NCI-H774 (cell line): Measurements from ENCODE around the gene RTP3.

Experiments used
- DNase-seq: peaks from one replicate; lab custom pipeline; 2025; lab: John Stamatoyannopoulos, UW

The RTP3 gene

DNA sequence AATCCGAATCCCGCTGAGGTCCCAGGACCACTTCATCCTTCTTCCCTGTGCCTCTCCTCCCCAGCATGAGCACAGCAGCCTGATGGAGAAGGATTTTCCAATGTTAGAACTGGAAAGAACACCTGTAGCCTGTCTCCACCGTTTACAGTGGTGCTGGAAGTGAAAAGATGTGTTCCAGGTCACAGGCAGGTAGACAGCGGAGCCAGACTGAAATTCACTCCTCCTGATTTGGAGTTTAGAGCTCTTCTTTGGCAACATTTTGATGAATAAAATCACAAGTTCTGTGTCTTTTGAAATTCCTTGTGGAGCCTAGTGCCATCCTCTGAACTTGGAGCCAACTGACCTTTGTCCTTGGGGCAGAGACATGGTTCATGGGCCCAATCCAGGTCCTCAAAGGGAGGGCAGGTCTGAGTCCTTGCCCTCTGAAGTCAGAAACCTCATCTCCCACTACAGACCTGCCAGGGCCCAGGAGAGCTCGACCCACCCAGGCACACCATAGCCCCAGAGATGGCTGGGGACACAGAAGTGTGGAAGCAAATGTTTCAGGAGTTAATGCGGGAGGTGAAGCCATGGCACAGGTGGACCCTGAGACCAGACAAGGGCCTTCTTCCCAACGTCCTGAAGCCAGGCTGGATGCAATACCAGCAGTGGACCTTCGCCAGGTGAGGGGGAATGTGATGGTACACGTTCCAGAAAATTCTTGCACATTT lies at the start of gene RTP3:
TSS of gene RTP3 (plus strand) at position 421 of the 710 bp plus-strand sequence. CDS start at position 508, 87 bp downstream.
- DNase-seq, result no peak

DNA sequence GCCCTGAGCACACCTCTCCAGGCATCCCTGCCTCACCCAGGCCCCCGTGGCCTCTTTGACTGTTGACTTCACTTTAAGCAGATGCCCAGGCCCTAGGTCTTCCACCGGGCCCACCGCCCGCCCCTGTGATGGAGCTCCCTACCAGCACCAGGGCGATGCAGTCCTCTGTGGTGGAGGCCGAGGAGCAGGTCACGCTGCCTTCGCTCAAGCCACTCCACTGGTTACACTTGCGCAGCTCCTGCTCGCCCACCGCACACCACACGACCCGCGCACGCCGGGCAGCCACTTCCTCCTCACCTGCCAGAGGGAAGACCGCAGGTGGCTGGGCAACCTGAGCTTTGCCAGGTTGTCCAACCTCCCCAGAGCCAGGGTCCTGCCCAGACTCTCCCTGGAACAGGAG lies 49.1 kb upstream of the RTP3 start:
- no peak for DNase-seq

DNA sequence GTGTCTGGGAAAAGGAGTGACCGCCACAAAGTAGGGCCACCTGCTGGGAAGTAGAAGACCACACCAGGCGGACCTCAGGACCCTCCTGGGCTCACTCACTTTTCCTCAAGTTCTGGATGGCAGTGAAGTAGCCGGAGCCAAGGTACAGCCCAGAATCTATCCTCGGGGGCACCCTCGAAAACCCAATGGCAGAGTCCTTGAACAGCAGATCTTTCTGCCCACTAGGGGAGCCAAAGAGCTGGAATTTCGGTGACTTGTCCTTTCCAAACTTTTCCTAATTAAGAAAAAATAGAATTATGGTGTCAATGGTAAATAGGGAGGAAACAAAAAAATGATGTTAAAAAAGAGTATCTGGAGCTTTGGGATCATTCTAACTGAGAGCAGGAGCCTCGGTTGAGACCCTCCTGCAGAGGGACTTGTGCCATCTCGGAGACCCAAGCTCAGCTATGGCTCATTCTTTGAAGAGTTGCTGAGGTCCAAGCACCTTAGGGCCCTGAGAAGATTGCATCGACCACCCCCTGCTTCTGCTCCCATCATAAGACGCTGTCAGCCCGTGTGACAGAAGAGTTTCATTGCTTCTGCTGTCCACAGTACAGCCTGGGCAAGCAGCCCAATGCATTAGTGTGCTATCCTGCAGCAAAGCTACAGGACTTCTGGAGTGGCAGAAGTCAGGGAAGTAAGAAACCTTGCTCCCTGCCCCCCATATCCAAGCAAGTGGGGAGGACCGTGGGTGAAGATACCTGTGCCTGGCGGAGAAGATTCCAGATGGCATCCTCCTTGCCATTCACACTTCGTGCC lies 47.8 kb upstream of the RTP3 start:
- DNase-seq, result no peak

DNA sequence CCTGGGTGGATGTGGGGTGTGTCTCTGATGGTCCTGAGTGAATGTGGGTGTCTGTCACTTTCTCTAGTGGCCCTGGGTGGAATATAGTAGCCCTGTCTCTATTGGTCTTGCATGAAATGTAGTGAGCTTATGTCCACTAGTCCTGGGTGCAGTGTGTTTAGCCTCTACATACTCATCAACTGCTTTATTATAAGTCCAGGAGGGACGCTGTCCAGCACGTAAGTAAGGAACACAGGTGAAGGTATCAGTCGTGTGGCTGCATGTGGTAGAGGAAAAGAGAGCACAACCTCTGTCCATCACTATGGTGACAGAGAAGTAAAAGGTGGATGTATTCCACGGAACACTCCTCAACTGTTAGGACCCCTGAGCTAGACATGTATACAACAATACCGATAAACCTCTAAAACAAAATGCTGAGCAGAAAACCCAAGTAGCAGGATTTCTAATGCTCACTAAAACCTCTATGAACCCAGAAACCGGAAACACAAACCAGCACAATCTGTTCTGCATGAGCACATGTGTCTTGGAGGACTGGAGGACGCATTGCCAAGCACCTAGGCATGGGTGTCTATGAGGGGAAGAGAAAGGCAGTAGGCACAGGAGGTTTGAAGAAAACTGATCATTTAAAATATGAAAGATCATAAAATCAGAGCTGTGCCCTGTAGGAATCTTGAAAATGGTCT lies 44.1 kb upstream of the RTP3 start:
- no peak for DNase-seq

DNA sequence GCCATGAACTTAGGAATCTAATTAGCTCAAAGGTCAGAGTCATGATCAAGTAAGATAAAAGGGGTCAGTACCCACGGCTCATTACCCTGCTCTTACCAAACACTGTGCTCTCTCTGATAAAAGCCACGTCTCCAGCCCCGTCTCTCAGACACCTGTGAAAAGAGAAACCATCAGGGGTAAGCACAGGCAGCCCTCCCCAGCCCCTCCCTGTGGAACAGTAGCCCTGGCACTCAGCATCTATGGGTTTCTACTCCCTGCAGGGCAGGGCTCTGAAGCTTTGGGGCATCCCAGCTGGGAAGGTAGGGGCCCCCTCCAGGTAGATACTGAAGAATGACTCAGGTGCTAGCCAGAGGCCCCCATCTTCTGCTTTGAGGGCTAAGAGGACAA lies 43.6 kb upstream of the RTP3 start:
- no peak for DNase-seq

DNA sequence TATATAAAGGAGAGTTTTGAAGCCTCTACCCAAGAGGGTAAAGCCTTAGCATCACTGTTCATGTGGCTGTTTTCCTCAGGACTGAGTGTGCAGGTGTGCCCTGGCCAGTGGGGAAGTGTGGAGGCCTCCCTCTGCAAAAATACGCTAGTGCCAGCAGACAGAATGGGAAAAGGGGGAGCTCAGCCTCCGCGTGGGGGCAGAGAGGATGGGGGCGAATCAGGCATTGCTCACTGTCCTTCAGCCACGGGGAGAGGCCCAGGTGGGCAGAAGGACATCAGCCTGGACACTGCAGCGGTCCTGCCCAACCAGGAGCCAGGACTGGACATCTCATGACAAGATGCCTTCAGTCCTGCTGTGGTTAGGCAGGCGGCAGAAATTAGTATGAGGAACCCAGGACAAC lies 43.2 kb upstream of the RTP3 start:
- no peak for DNase-seq

DNA sequence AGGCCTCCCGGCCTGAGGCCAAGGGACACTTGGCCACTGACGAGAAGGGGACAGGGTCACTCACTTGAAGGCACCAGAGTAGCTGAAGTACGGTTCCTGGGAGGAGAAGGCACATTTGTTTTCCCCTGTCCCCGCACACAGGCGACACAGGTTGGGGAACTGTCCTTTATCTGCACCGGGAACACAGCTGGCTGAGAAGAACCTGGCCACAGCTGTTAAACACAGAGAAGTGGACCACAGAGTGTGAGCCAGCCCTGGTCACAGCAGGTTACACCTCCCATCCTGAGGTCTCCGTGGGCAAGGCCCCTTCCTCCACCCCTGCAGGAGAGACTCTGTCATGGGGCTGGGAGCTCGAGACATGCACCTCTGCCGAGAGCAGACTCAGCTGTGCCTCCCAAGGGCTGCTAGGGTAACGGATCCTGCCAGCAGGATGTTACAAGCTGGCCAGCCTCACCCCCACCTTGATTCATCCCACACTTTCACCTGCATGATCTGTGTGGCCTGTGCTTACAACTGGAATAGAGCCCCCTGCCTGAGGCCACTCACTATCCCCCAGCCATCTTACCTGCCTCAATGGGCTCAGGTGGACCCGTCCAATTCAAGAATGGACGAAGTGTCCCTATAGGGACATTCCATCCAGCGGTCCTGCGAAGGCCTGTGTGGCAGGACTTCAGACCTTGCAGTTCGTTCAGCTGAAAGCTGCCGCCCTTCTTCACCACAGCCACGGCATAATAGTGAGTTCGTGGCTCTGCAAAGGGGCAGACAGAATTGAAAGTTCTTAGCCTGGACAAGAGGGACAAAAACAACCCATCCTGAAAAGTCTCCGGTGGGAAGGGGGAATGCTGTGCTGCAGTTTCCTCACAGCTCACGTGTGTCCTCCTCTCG lies 42.3 kb upstream of the RTP3 start:
- no peak for DNase-seq

DNA sequence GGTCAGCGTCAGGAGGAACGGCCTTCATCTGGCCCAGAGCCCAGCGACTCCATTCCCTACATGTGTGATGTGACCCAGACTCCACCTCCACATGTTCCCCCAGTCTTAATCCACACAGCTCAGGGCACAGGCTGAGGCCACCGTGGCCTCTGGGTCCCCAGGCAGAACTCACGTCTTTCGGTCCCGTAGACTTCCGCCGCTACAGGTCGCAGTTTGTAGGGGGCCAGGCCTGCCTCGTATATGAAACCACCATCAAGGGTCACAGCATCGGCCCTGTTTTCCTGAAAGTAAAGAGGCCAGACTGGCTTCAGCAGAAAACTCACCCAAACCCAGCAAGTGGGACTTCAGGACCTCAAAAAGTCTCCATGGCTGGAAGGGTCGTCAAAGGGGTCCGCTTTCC lies 41.7 kb upstream of the RTP3 start:
- DNase-seq, result no peak

DNA sequence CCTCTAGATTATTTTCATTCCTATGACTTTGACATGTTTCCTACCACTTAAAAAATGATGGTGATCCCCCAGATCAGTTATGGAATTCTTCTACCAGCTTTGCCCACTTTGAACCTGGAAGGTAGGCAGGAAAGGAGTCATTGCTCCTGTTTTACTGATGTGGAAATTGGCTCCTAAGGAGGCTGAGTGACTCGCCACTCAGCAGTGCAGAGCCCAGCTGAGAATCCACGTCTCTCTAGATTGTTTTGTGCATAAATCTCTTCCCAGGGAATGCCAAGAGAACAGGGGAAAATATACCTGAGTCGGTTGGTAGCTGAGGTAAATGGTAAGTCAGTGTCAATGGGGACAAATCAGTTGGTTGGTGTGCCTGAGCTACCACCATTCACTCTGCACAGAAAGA lies 37.7 kb upstream of the RTP3 start:
- DNase-seq, result no peak

DNA sequence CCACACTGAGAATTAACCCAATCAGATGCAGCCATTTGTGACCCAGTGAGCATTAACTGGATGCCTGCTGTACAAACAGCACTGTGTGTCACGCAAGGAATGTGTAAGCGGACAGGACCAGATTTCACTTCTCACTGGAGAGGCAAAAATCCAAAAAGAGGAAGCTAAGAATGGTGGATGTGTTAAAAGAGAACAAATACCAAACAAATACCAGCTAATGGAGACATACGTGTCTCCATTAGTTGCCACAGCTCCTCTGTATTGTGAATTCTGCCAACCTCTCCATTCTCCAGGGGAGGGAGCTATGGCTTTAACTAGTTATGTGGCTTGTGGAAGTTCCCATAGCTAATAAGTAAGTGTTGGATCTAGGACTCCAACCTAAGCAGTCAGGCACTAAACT lies 35.7 kb upstream of the RTP3 start:
- no peak for DNase-seq

DNA sequence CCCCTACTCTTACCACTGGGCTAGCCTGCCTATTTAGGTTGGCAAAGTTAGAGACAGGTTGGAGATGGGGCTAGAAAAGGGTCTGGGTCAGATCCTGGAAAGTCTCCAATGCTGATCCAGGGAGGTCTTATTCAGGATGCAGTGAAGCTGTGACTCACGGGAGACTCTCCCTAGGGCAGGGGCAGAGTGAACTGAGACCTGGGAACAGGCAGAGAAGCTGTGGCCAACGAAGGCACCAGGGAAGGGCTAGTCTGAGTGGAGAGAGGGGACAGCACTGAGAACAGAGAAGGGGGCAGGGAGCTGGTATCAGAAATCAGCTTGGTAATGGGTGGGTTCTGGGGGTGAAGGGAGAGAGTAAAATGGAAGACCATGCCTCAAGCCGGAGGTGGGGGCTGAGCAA lies 35.3 kb upstream of the RTP3 start:
- DNase-seq, result no peak

DNA sequence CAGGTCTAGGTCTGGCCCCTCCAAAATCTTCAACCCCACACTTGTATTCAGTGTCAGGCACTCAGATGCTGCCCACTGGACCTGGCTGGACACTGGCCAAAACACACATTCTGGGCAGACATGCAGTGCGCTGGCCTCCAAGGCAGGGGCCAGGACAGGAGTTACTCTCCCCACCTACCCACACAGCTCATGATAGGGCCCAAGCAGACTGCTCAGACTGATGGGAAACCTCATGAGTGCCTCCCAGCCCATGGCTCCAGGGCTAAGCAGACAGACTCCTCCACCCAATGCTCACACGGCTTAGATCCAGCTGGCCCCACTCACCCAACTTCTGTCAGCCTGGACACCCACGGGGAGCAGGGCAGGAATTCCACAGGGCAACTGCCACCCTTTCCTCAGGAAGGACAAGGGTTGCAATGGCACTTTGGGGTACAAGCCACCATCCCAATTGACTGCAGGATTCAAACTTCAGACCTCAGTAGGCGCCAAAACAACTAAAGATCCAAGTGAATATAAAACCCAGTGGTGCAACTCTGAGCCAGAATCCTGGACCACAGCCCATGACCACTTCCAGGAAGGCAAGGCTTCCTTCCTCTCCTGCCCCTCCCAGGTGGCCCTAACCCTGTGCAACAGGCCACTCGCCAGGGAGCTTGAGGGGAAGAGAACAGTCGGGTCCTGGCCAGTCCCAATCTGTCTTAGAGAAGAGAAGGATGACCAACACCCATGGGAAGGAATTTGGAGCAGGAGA lies 34.5 kb upstream of the RTP3 start:
- no peak for DNase-seq

DNA sequence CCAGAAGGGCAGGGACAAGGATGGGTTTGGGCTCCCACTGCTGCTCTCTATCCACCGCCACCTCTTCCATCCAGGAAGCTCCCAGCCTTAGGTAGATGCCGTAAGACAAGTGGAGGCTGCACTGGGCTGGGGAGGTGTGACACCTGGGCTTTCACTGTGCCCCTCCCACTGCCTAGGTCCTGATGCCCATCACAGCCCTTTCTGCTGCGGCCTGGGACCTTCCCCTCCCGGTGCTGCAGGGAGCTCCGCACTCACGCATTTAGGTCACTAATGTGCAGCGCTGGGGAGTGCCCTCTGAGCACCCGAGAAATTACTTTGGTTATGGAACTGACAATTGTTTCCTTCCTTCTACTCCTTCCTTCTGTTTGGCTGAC lies 33.9 kb upstream of the RTP3 start:
- DNase-seq, result no peak

DNA sequence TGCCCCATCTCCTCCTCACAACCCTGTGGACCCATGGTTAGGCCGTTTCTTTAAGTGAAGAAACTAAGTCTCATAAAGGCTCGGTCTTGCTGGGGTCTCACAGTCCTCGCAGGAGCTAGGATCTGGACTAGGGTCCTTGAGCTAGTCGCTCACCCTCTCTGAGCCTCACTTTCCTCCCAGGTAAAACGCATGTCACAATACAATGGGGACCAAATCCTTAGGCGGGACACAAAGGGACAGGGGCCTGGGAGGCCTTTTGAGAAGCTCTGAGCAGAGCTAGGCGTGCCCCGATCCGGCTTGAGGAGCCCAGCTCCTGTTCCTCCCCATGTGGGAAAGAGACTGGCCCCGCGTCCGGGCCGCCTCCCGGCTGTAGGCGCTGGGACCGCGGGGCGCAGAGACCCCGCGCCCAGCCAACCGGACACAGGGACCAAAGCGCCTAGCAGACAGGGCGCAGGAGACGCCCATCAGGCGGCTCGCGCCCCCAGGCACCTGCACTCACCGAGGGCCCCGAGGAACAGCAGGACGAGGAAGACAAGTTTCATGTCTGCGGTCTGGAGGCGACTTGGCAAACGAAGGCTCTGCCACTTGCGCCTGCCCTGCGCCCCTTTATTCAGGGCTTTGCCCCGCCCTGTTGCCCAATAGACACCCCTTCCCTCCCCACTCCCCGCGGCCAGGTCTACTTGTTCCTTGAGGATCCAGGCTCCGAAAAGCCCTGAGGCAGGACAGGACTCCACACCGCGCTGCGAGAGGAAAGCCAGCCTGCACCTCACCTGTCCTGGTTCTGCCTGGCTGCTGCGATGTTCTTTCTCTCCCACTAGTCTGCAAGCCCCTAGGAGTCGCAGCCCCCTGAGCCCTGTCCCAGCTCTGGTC lies 33.2 kb upstream of the RTP3 start, which contains the start of gene LTF:
TSS of gene LTF (minus strand) at position 580 of the 870 bp plus-strand sequence. CDS start at position 542, 38 bp downstream.
- no peak for DNase-seq

DNA sequence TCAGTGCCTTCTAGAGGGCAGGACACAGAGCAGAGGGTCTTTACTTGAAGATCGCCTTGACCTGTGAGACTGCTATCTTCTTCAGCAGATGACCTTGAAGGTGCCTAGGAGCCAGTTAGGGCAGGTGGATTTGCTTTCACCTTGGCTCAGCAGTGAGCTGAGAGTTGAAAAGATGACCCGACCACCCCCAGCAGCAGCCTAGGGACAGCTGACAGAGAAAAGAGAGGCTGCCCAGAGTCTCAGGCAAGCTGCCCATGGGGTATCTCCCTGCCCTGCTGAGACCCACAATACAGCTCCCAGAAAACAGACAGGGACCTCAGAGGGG lies 32.6 kb upstream of the RTP3 start:
- no peak for DNase-seq

DNA sequence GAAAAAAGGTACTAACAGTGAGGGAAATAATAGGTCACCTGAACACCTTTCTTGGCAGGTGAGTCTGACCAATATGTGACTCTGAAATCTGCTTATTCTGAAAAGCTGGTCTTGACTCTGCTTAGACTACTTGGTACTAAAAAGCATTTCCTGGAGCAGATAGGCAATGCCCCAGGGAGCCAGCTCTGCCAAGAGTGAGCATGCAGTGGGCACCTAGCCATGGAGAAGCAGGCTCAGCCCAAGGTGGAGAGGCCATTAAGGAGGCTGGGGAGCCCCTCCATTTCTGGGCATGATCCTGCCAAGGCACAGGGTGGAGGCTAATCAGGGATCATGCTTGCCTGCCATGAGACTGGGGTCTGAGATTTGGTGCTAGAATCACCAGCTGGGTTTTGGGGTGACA lies 31.5 kb upstream of the RTP3 start:
- no peak for DNase-seq

DNA sequence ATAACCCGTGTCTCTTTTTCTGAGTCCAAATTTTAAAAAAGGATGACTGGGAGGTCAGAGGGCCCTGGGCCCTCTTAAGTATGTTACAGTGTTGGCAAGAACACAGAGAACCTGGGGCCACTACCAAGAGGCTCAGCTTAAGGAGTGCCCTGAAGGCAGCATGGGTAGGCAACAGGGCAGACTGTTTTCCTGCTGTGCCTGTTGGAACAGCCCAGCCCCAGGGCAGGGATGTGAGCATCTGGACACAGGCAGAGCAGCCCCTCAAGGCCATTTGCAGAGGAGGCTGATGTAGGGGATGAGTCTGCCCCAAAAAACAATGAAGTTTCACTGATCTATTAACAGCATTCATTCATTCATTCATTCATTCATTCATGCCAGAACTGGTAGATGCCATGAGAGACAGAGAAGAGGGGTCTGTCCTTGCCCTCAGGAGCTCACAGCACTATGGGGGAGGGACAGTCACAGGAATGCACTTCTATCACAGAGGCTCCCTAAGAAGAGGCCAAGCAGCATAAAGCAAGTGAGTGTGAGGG lies 30.8 kb upstream of the RTP3 start:
- no peak for DNase-seq

DNA sequence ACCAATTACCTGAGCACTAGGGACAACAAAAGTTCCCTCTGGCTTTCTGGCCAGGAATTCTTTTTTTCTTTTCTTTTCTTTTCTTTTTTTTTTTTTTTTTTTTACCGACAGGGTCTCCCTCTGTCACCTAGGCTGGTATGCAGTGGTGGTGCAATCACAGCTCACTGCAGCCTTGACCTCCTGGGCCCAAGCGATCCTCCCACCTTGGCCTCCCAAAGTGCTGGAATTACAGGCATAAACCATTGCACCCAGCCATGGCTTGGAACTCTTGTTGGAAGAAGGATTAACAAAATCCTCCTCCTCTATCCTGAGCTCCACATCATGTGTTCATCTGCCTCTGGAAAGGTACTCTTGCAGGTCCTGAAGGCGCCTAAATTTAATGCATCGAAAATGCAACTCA lies 30.2 kb upstream of the RTP3 start:
- DNase-seq, result no peak

DNA sequence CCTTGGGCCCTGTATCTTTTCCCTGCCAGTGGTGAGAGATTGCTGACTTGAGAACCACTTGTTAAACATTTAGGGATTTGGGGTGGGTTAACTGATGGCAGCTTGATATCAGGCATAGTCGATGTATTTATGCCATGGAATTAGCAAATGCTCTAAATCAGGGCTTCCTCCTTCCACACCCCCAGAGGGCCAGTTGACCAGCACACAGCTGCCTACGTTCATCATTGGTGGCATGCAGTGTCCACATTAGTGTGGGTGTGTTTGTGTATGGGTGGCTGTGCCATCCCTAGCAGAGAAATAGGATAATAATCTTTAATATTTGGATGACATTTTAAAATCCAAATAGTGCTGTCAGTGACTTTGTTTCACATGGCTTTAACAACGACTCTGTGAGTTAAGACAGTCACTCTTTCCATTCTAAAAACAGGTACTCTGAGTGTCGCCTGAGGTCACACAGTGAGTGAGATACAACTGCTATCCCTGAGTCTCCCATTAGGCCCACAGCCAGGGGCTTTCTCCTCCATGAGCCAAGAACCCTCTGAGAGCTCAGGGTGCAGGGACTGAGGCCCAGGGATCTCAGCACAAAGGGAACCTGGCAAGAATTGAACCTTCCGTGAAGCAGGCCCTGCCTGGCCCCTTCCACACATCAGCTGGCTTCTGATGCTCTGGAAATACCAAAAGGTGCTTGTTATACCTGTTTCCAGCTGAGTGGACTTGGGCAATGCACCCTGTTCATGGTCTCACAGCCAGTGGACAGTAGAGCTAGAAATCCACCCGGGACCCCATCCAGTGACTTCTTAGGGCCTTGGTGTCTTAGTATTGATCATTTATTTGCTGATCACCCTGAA lies 28.8 kb upstream of the RTP3 start:
- DNase-seq, result no peak
